ENCODE results near the gene SEZ6L2. TPM values are rescaled to one million over a fixed set of nuclear protein-coding genes. Genes with fewer than 3 reads are reported as not detected.

The SEZ6L2 gene
- total RNA-seq, 1 donor from 2014 or later = 176 TPM

DNA sequence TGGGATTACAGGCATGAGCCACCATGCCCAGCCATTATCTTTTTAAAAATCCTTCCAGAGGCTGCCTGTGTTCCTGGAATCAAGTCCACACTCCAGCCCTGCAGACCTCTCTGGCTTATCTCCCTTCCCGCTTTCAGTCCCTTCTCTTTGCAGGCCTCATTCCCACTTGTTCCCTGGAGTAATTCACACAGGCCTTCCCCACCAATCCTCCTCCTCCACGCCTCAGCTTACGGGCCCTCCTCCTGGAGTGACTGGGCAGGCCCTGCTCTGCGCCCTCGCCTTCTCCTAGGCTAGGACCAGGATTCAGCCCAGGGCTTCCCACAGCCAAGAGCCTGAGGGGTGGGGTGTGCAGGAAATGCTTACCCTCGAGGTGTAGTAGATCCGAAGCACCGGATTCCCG lies 39.1 kb downstream of the SEZ6L2 start:
- Mint-ChIP-seq H3K9me3 (ENCODE audit: unreplicated experiment) (peaks cover 8% of the 10 kb centered on the region), H3K27me3 (ENCODE audit: unreplicated experiment) (peaks cover 6% of the 10 kb centered on the region), H3K4me1 (ENCODE audit: low read depth, unreplicated experiment) (peaks cover 3% of the 10 kb centered on the region)

GRCh38 chr16:29858974-29859373 lies 40.4 kb downstream of the SEZ6L2 start:
- H3K27me3 Mint-ChIP-seq (ENCODE audit: unreplicated experiment) = peaks cover 6% of the 10 kb centered on the region
- H3K4me3 Mint-ChIP-seq (ENCODE audit: unreplicated experiment) = no peak overlapping the region
- peaks cover 3% of the 10 kb centered on the region for H3K4me1 Mint-ChIP-seq (ENCODE audit: low read depth, unreplicated experiment)
- peaks cover 7% of the 10 kb centered on the region for H3K9me3 Mint-ChIP-seq (ENCODE audit: unreplicated experiment)
- no peak for DNase-seq
- H3K36me3 Mint-ChIP-seq (ENCODE audit: unreplicated experiment) = peaks cover 3% of the 10 kb centered on the region
- no peak overlapping the region for H3K27ac Mint-ChIP-seq (ENCODE audit: unreplicated experiment)
- no peak for TF ChIP-seq CTCF (IDR thresholded peaks at IDR 0.05; ENCODE audit: partially characterized antibody, unreplicated experiment)

More for the DNA sequence above, 39.1 kb downstream of the SEZ6L2 start:
- H3K27ac Mint-ChIP-seq (ENCODE audit: unreplicated experiment) = peak overlapping the region; percentile 43
- H3K36me3 Mint-ChIP-seq (ENCODE audit: unreplicated experiment) = peaks cover 3% of the 10 kb centered on the region
- DNase-seq = no peak
- no peak overlapping the region for H3K4me3 Mint-ChIP-seq (ENCODE audit: unreplicated experiment)
- no peak for TF ChIP-seq CTCF (IDR thresholded peaks at IDR 0.05; ENCODE audit: partially characterized antibody, unreplicated experiment)

DNA sequence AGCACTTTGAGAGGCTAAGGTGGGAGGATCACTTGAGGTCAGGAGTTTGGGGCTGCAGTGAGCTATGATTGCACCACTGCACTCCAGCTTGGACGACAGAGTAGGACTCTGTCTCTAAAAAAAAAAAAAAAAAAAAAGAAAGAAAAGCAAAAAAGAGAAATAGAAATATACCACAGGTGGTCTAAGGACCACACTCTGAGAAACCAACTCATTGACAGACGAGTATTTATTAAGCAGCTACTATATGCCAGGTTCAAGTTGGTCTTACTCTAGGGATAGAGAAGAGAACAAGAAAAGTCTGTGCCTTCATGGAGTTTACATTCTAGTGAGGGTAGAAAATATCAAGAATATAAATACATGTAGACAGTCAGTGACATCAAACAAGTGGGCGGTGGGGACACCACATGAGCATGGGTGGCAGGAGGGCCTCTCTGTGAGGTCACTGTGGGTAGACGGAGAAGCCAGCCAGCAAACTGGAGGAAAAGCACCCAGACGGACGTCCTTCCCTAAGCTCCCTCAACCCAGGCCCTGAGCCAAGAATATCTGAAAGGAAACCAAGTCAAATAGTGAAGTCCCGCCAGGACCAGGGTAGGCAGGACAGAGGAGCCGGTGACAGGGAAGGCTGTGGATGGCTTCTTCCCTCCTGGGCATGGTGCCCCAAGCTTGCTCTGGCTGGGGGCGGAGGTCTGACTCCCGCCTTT lies 41.1 kb downstream of the SEZ6L2 start:
- Mint-ChIP-seq H3K4me3 (ENCODE audit: unreplicated experiment) (no peak overlapping the region), H3K36me3 (ENCODE audit: unreplicated experiment) (peaks cover 3% of the 10 kb centered on the region), H3K27me3 (ENCODE audit: unreplicated experiment) (peaks cover 6% of the 10 kb centered on the region), H3K9me3 (ENCODE audit: unreplicated experiment) (peaks cover 7% of the 10 kb centered on the region), H3K4me1 (ENCODE audit: low read depth, unreplicated experiment) (peaks cover 3% of the 10 kb centered on the region), H3K27ac (ENCODE audit: unreplicated experiment) (no peak overlapping the region)
- TF ChIP-seq CTCF (IDR thresholded peaks at IDR 0.05; ENCODE audit: partially characterized antibody, unreplicated experiment) = no peak
- no peak for DNase-seq

GRCh38 chr16:29857133-29857760 lies 42.1 kb downstream of the SEZ6L2 start:
- H3K9me3 Mint-ChIP-seq (ENCODE audit: unreplicated experiment) = peaks cover 5% of the 10 kb centered on the region

More at GRCh38 chr16:29857133-29857760, 42.1 kb downstream of the SEZ6L2 start:
- no peak for DNase-seq
- peaks cover 5% of the 10 kb centered on the region for H3K27me3 Mint-ChIP-seq (ENCODE audit: unreplicated experiment)
- H3K36me3 Mint-ChIP-seq (ENCODE audit: unreplicated experiment) = peaks cover 3% of the 10 kb centered on the region
- H3K4me1 Mint-ChIP-seq (ENCODE audit: low read depth, unreplicated experiment) = peaks cover 3% of the 10 kb centered on the region
- TF ChIP-seq CTCF (IDR thresholded peaks at IDR 0.05; ENCODE audit: partially characterized antibody, unreplicated experiment) = no peak
- no peak overlapping the region for H3K4me3 Mint-ChIP-seq (ENCODE audit: unreplicated experiment)
- no peak overlapping the region for H3K27ac Mint-ChIP-seq (ENCODE audit: unreplicated experiment)
